C4-2B (cell line): ENCODE measurements around the gene CDKN1C.

Experiments used
- H3K27ac ChIP-seq: fragments of 450-650 bp; 2 replicates; pipeline ENCODE4 v1.5.1; 2017
- ZFX ChIP-seq: fragments of 450-650 bp; IDR thresholded peaks from 2 replicates; pipeline ENCODE4 v1.6.1; 2017
- TF ChIP-seq, protein P1 (sequence below): fragments of 450-650 bp; conservative IDR thresholded peaks from 2 replicates; pipeline ENCODE4 v1.5.1; 2017; ENCODE audit warnings: mild to moderate bottlenecking

CDKN1C gene

DNA sequence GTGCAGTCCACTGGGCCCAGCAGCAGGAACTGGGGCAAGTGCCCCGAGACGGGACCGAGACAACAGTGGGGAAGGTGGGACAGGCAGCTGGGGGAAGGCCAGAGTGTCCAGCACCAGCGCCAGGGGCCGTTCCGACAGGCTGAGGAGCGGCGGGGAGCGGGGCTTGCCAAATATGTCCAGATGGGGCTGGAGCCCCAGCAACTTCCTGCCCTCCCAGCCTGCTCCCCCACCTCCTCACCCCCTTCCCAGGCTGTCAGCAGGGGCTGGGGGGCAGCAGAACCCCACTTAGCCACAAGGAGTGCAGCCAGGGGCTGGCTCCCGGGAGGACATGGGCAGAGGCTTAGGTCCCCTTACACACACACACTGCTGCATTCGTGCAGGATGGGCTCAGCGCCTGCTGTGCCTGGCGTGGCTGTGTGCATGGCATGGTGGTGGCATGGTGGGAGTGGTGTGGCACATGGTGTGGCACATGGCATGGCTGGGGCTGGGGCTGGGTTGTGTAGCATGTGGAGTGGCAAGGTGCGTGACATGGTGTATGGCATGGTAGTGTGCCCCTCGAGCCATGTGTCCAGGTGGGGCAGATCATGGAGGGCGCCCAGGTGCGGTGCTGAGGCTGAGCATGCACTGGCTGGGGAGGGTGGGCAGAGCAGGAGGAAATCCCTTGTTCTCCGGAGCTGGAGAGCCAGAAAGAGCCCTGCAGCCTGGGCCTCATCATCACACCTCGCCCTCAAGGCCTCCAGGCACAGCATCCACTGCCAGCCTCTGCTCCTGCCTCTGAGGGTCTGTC is 51.7 kb downstream of the CDKN1C start:
- TF ChIP-seq, protein P1, sequence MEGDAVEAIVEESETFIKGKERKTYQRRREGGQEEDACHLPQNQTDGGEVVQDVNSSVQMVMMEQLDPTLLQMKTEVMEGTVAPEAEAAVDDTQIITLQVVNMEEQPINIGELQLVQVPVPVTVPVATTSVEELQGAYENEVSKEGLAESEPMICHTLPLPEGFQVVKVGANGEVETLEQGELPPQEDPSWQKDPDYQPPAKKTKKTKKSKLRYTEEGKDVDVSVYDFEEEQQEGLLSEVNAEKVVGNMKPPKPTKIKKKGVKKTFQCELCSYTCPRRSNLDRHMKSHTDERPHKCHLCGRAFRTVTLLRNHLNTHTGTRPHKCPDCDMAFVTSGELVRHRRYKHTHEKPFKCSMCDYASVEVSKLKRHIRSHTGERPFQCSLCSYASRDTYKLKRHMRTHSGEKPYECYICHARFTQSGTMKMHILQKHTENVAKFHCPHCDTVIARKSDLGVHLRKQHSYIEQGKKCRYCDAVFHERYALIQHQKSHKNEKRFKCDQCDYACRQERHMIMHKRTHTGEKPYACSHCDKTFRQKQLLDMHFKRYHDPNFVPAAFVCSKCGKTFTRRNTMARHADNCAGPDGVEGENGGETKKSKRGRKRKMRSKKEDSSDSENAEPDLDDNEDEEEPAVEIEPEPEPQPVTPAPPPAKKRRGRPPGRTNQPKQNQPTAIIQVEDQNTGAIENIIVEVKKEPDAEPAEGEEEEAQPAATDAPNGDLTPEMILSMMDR = no peak
- no peak for TF ChIP-seq ZFX
- H3K27ac ChIP-seq = no peak overlapping the region
